Type B pancreatic cell (in vitro differentiated cells): ENCODE measurements around the gene AP1M2. TPM values are rescaled to one million over a fixed set of nuclear protein-coding genes. Genes with fewer than 3 reads are reported as not detected.
A peak's percentile ranks its signal among the peaks of the same experiment; 100 is the strongest.
"Not testable (repeated sequence)": the region's sequence is repeated elsewhere in the genome, so short reads cannot be mapped to it uniquely, and the experiment has no call there.

ENCODE experiments used
- DNase-seq: peaks from one replicate; pipeline ENCODE4 v3.0.0; 2021; ENCODE audit warnings: mixed read lengths; ENCODE audit not compliant: unreplicated experiment; ENCODE audit errors: extremely low spot score
- H3K27ac Mint-ChIP-seq: 2 replicates; pipeline ENCODE4 v1.8.0; 2021; ENCODE audit warnings: mild to moderate bottlenecking, mixed read lengths
- H3K27me3 Mint-ChIP-seq: 2 replicates; pipeline ENCODE4 v1.8.0; 2021; ENCODE audit warnings: mixed read lengths
- H3K36me3 Mint-ChIP-seq: 2 replicates; pipeline ENCODE4 v1.8.0; 2021; ENCODE audit warnings: mixed read lengths
- H3K4me1 Mint-ChIP-seq: one replicate; pipeline ENCODE4 v1.8.0; 2021; ENCODE audit warnings: mixed read lengths; ENCODE audit not compliant: unreplicated experiment
- H3K4me3 Mint-ChIP-seq: 2 replicates; pipeline ENCODE4 v1.8.0; 2021; ENCODE audit warnings: mild to moderate bottlenecking, mixed read lengths
- H3K9me3 Mint-ChIP-seq: 2 replicates; pipeline ENCODE4 v1.8.0; 2021; ENCODE audit warnings: mixed read lengths
- CTCF ChIP-seq: fragments of 200-600 bp; sonication (generic); conservative IDR thresholded peaks from 2 replicates; pipeline ENCODE4 v1.5.0; 2021; ENCODE audit warnings: antibody characterized with exemption, mild to moderate bottlenecking
- total RNA-seq: library from RNA; stranded (reverse); gene quantifications from 2 replicates; pipeline ENCODE4 v1.2.1, GENCODE V29; 2021; ENCODE audit warnings: low replicate concordance

AP1M2 gene
- total RNA-seq, 1 donor from 2014 or later: 45.2 TPM

GRCh38 chr19:10574462-10574861 lies 12.7 kb downstream of the AP1M2 start:
- no peaks in the 10 kb centered on the region for H3K36me3 Mint-ChIP-seq
- H3K4me1 Mint-ChIP-seq: peaks cover 7% of the 10 kb centered on the region
- no peak overlapping the region for H3K4me3 Mint-ChIP-seq
- DNase-seq: no peak
- TF ChIP-seq CTCF: no peak
- H3K9me3 Mint-ChIP-seq: no peaks in the 10 kb centered on the region
- no peaks in the 10 kb centered on the region for H3K27me3 Mint-ChIP-seq
- peak overlapping the region; percentile 35 for H3K27ac Mint-ChIP-seq

GRCh38 chr19:10573793-10574192 lies 13.3 kb downstream of the AP1M2 start:
- not testable (repeated sequence) for H3K4me3 Mint-ChIP-seq, H3K9me3 Mint-ChIP-seq, H3K27ac Mint-ChIP-seq, H3K36me3 Mint-ChIP-seq, H3K27me3 Mint-ChIP-seq, DNase-seq
- H3K4me1 Mint-ChIP-seq: peaks cover 13% of the 10 kb centered on the region

GRCh38 chr19:10568826-10569651 lies 18.1 kb downstream of the AP1M2 start, which contains the start of gene CDKN2D:
Gene CDKN2D, minus strand, starts transcription at chr19:10568979. Its CDS starts 326 bp downstream, at chr19:10568653.
- H3K9me3 Mint-ChIP-seq: no peaks in the 10 kb centered on the region
- peak; percentile 100 for DNase-seq
- no peaks in the 10 kb centered on the region for H3K36me3 Mint-ChIP-seq
- no peaks in the 10 kb centered on the region for H3K27me3 Mint-ChIP-seq
- H3K4me1 Mint-ChIP-seq: peaks cover 45% of the 10 kb centered on the region
- peak within 1 kb of the TSS; percentile 88 for H3K4me3 Mint-ChIP-seq
- TF ChIP-seq CTCF: peak; percentile 50
- peak within 1 kb of the TSS; percentile 88 for H3K27ac Mint-ChIP-seq

GRCh38 chr19:10568062-10568825 lies 18.9 kb downstream of the AP1M2 start:
- Mint-ChIP-seq H3K4me1 (peaks cover 45% of the 10 kb centered on the region), H3K27ac (peak overlapping the region; percentile 88), H3K4me3 (peak overlapping the region; percentile 88), H3K9me3 (no peaks in the 10 kb centered on the region), H3K27me3 (no peaks in the 10 kb centered on the region), H3K36me3 (no peaks in the 10 kb centered on the region)
- no peak for DNase-seq
- TF ChIP-seq CTCF: no peak

GRCh38 chr19:10567656-10568055 lies 19.5 kb downstream of the AP1M2 start:
- TF ChIP-seq CTCF: no peak
- peak overlapping the region; percentile 88 for H3K4me3 Mint-ChIP-seq
- H3K9me3 Mint-ChIP-seq: no peaks in the 10 kb centered on the region
- H3K4me1 Mint-ChIP-seq: peaks cover 45% of the 10 kb centered on the region
- H3K27me3 Mint-ChIP-seq: no peaks in the 10 kb centered on the region
- peak overlapping the region; percentile 88 for H3K27ac Mint-ChIP-seq
- no peaks in the 10 kb centered on the region for H3K36me3 Mint-ChIP-seq
- DNase-seq: no peak
